HCT116 (cell line): ENCODE data around the gene FUNDC2.

Experiments
- CTCF ChIP-seq, 3 experiments: fragments of 200-600 bp in 1 of 3; sonication (generic) in 1 of 3; IDR thresholded peaks in 2 of 3; conservative IDR thresholded peaks in 1 of 3; 2 replicates each; pipeline ENCODE4 v1.5.1; 2012 to 2017; ENCODE audit warnings: low read depth in 2 of 3, low read length in 2 of 3, antibody characterized with exemption in 1 of 3, borderline replicate concordance in 1 of 3, control low read depth in 1 of 3, mild to moderate bottlenecking in 1 of 3, mixed read lengths in 1 of 3, mixed run types in 1 of 3, moderate library complexity in 1 of 3; ENCODE audit not compliant: insufficient read depth in 1 of 3
- EZH2 ChIP-seq: fragments of 200-600 bp; sonication (generic); IDR thresholded peaks from 2 replicates; pipeline ENCODE4 v1.6.1; 2017; ENCODE audit warnings: antibody characterized with exemption, mixed run types
- EZH2phosphoT487 ChIP-seq: fragments of 200-600 bp; IDR thresholded peaks from 2 replicates; pipeline ENCODE4 v1.6.1; 2018; ENCODE audit warnings: antibody characterized with exemption, borderline replicate concordance
- JUND ChIP-seq: IDR thresholded peaks from 2 replicates; pipeline ENCODE4 v1.6.1; 2012
- POLR2A ChIP-seq: IDR thresholded peaks from 2 replicates; pipeline ENCODE4 v1.7.0; 2011; ENCODE audit warnings: borderline replicate concordance; ENCODE audit not compliant: insufficient read depth, insufficient read length; ENCODE audit errors: extremely low read depth
- POLR2AphosphoS5 ChIP-seq: IDR thresholded peaks from 2 replicates; pipeline ENCODE4 v1.6.1; 2011; ENCODE audit warnings: mild to moderate bottlenecking, low read depth, low read length, moderate library complexity
- RAD21 ChIP-seq: IDR thresholded peaks from 2 replicates; pipeline ENCODE4 v1.6.1; 2012; ENCODE audit warnings: low read depth, mild to moderate bottlenecking
- ZNF274 ChIP-seq: fragments of 200-500 bp; sonication (Bioruptor generic); IDR thresholded peaks from 2 replicates; pipeline ENCODE4 v1.6.1; 2014; ENCODE audit warnings: mild to moderate bottlenecking, low read depth, low read length, inconsistent platforms
- TF ChIP-seq, protein P1 (sequence below): IDR thresholded peaks from 2 replicates; pipeline ENCODE4 v1.6.1; 2012; ENCODE audit warnings: low read depth

- no peak for TF ChIP-seq EZH2phosphoT487
- TF ChIP-seq CTCF (IDR thresholded peaks at IDR 0.05 in 2 of 3, conservative IDR thresholded peaks at IDR 0.05 in 1 of 3; ENCODE audit: borderline replicate concordance in 1 of 3, insufficient read depth in 1 of 3, low read depth in 2 of 3, low read length in 2 of 3): no peak
- TF ChIP-seq POLR2AphosphoS5: no peak
- no peak for TF ChIP-seq ZNF274
- no peak for TF ChIP-seq EZH2
- TF ChIP-seq, protein P1, sequence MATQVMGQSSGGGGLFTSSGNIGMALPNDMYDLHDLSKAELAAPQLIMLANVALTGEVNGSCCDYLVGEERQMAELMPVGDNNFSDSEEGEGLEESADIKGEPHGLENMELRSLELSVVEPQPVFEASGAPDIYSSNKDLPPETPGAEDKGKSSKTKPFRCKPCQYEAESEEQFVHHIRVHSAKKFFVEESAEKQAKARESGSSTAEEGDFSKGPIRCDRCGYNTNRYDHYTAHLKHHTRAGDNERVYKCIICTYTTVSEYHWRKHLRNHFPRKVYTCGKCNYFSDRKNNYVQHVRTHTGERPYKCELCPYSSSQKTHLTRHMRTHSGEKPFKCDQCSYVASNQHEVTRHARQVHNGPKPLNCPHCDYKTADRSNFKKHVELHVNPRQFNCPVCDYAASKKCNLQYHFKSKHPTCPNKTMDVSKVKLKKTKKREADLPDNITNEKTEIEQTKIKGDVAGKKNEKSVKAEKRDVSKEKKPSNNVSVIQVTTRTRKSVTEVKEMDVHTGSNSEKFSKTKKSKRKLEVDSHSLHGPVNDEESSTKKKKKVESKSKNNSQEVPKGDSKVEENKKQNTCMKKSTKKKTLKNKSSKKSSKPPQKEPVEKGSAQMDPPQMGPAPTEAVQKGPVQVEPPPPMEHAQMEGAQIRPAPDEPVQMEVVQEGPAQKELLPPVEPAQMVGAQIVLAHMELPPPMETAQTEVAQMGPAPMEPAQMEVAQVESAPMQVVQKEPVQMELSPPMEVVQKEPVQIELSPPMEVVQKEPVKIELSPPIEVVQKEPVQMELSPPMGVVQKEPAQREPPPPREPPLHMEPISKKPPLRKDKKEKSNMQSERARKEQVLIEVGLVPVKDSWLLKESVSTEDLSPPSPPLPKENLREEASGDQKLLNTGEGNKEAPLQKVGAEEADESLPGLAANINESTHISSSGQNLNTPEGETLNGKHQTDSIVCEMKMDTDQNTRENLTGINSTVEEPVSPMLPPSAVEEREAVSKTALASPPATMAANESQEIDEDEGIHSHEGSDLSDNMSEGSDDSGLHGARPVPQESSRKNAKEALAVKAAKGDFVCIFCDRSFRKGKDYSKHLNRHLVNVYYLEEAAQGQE: no peak
- TF ChIP-seq RAD21: no peak
- TF ChIP-seq POLR2A: no peak
- no peak for TF ChIP-seq JUND
These were observed 81.8 kb downstream of the FUNDC2 start for GRCh38 chrX:155108427-155108826.
